Adipose tissue (tissue), 3 donors: ENCODE measurements around the gene SLC27A1. TPM values are rescaled to one million over a fixed set of nuclear protein-coding genes. Genes with fewer than 3 reads are reported as not detected.
"Not testable (repeated sequence)": the region's sequence is repeated elsewhere in the genome, so short reads cannot be mapped to it uniquely, and the experiment has no call there.

Source experiments
- H3K27ac ChIP-seq: one replicate; pipeline ENCODE4 v1.5.1; 2013; ENCODE audit warnings: low read depth, low read length
- WGBS, 3 donors: extraction: QIAGEN DNeasy Blood & Tissue Kit; methylation state at CpG; one replicate each; pipeline ENCODE4 v1.1.7; 2013; 5-methylcytosine and 5-hydroxymethylcytosine counted together
- polyA plus RNA-seq, 3 donors: library from polyadenylated mRNA; stranded (reverse); fragments of 200-250 nt; gene quantifications; one replicate each; pipeline ENCODE4 v1.2.3, GENCODE V29; 2013
- donor health status: healthy with polysubstance abuse.
- donor health status: Bipolar disorder and iron deficiency.
- donor health status: healthy.

SLC27A1 gene
- polyA plus RNA-seq, 3 donors: 12.3 to 30.6 (median 23.7) TPM

GRCh38 chr19:17454576-17455071 lies 15.7 kb upstream of the SLC27A1 start:
- WGBS, 3 donors: 7 to 15% (median 13%) methylated on average over 13 of the region's 13 CpGs
- H3K27ac ChIP-seq: no peak overlapping the region

GRCh38 chr19:17455308-17456123 lies 14.8 kb upstream of the SLC27A1 start:
- 16 to 19% (median 17%) methylated on average over 47 to 58 of the region's 58 CpGs for WGBS, 3 donors
- H3K27ac ChIP-seq: no peak overlapping the region

- 60 to 81% (median 73%) methylated on average over 11 of the region's 11 CpGs for WGBS, 3 donors
Observed at GRCh38 chr19:17456127-17456526, 14.2 kb upstream of the SLC27A1 start.

GRCh38 chr19:17457616-17458015 lies 12.7 kb upstream of the SLC27A1 start:
- no peak overlapping the region for H3K27ac ChIP-seq

More at GRCh38 chr19:17456127-17456526, 14.2 kb upstream of the SLC27A1 start:
- no peak overlapping the region for H3K27ac ChIP-seq

GRCh38 chr19:17458970-17459369 lies 11.4 kb upstream of the SLC27A1 start:
- WGBS, 3 donors: 72 to 79% (median 77%) methylated on average over 3 of the region's 3 CpGs

More at GRCh38 chr19:17457616-17458015, 12.7 kb upstream of the SLC27A1 start:
- 38 to 46% (median 42%) methylated on average over 6 of the region's 6 CpGs for WGBS, 3 donors

GRCh38 chr19:17460372-17461230 lies 9.7 kb upstream of the SLC27A1 start, which contains the start of gene NXNL1:
TSS of gene NXNL1 (minus strand) at chr19:17460926. CDS start at chr19:17460869, 57 bp downstream.
- no peak within 1 kb of the TSS for H3K27ac ChIP-seq
- 79 to 89% (median 88%) methylated on average over 26 of the region's 26 CpGs for WGBS, 3 donors

More at GRCh38 chr19:17458970-17459369, 11.4 kb upstream of the SLC27A1 start:
- no peak overlapping the region for H3K27ac ChIP-seq

GRCh38 chr19:17466487-17466850 lies 3.9 kb upstream of the SLC27A1 start:
- 39 to 45% (median 40%) methylated on average over 6 of the region's 6 CpGs for WGBS, 3 donors
- no peak overlapping the region for H3K27ac ChIP-seq

GRCh38 chr19:17467471-17468301 lies 2.6 kb upstream of the SLC27A1 start:
- no peak overlapping the region for H3K27ac ChIP-seq
- WGBS, 3 donors: 60 to 79% (median 75%) methylated on average over 12 of the region's 12 CpGs

- 61 to 65% (median 62%) methylated on average over 24 to 25 of the region's 25 CpGs for WGBS, 3 donors
- H3K27ac ChIP-seq: no peak overlapping the region
Observed at GRCh38 chr19:17468302-17469091, 1.8 kb upstream of the SLC27A1 start.

- WGBS, 3 donors: 3 to 7% (median 4%) methylated on average over 19 of the region's 19 CpGs
- no peak overlapping the region for H3K27ac ChIP-seq
Observed at GRCh38 chr19:17469092-17469480, 1.2 kb upstream of the SLC27A1 start.

- 0 to 1% (median 0%) methylated on average over 29 to 31 of the region's 31 CpGs for WGBS, 3 donors
- no peak overlapping the region for H3K27ac ChIP-seq
Observed at GRCh38 chr19:17469481-17470067, 750 bp upstream of the SLC27A1 start.

- H3K27ac ChIP-seq: no peak overlapping the region
- WGBS, 3 donors: 57 to 66% (median 65%) methylated on average over 12 of the region's 12 CpGs
Observed at GRCh38 chr19:17471410-17472125, 1.2 kb downstream of the SLC27A1 start.

GRCh38 chr19:17473041-17473440 lies 2.7 kb downstream of the SLC27A1 start:
- WGBS, 3 donors: 65 to 94% (median 72%) methylated on average over 9 of the region's 9 CpGs
- no peak overlapping the region for H3K27ac ChIP-seq

GRCh38 chr19:17475011-17475540 lies 4.8 kb downstream of the SLC27A1 start:
- not testable (repeated sequence) for H3K27ac ChIP-seq
- 72 to 84% (median 75%) methylated on average over 6 of the region's 6 CpGs for WGBS, 3 donors

- WGBS, 3 donors: 43 to 54% (median 46%) methylated on average over 10 of the region's 10 CpGs
- no peak overlapping the region for H3K27ac ChIP-seq
Observed at GRCh38 chr19:17475541-17476115, 5.3 kb downstream of the SLC27A1 start.

- no peak overlapping the region for H3K27ac ChIP-seq
- WGBS, 3 donors: 59 to 81% (median 62%) methylated on average over 6 of the region's 6 CpGs
Observed at GRCh38 chr19:17479325-17479791, 9.0 kb downstream of the SLC27A1 start.
